Liver (tissue), 9 donors: Measurements from ENCODE around the gene SCOC. TPM values are rescaled to one million over a fixed set of nuclear protein-coding genes. Genes with fewer than 3 reads are reported as not detected.
A peak's percentile ranks its signal among the peaks of the same experiment; 100 is the strongest.

Experiments
- DNase-seq: peaks from one replicate; pipeline ENCODE4 v3.0.0-alpha.2; 2017; ENCODE audit warnings: low spot score
- H3K27ac ChIP-seq, 2 donors: one replicate each; pipeline ENCODE4 v1.7.0; 2013; ENCODE audit warnings: inconsistent platforms in 2 of 2, low read length in 2 of 2, control low read depth in 1 of 2, low read depth in 1 of 2, mild to moderate bottlenecking in 1 of 2
- H3K27me3 ChIP-seq, 4 donors: one replicate each; pipeline versions ENCODE4 v1.6.1 to v1.7.0; 2013; ENCODE audit warnings: low read length in 3 of 4, inconsistent platforms in 1 of 4, mild to moderate bottlenecking in 1 of 4, moderate library complexity in 1 of 4; ENCODE audit not compliant: control insufficient read depth in 4 of 4, insufficient read depth in 4 of 4
- H3K36me3 ChIP-seq, 4 donors: one replicate each; pipeline versions ENCODE4 v1.6.1 to v1.7.0; 2013; ENCODE audit warnings: low read length in 3 of 4, mild to moderate bottlenecking in 3 of 4, low read depth in 1 of 4, moderate library complexity in 1 of 4; ENCODE audit not compliant: control insufficient read depth in 4 of 4, insufficient read depth in 3 of 4
- H3K4me1 ChIP-seq, 4 donors: one replicate each; pipeline versions ENCODE4 v1.6.1 to v1.7.0; 2013; ENCODE audit warnings: low read length in 3 of 4, mild to moderate bottlenecking in 3 of 4, moderate library complexity in 1 of 4; ENCODE audit not compliant: control insufficient read depth in 4 of 4, insufficient read depth in 4 of 4
- H3K4me3 ChIP-seq, 3 donors: one replicate each; pipeline versions ENCODE4 v1.6.1 to v1.7.0; 2013; ENCODE audit warnings: low read length in 3 of 3, control low read depth in 1 of 3, low read depth in 1 of 3, mild to moderate bottlenecking in 1 of 3
- H3K9ac ChIP-seq, 2 donors: one replicate each; pipeline ENCODE4 v1.7.0; 2013; ENCODE audit warnings: low read length in 2 of 2, mild to moderate bottlenecking in 2 of 2, moderate library complexity in 2 of 2, control low read depth in 1 of 2, low read depth in 1 of 2
- H3K9me3 ChIP-seq, 4 donors: one replicate each; pipeline versions ENCODE4 v1.6.1 to v1.7.0; 2013; ENCODE audit warnings: low read length in 3 of 4; ENCODE audit not compliant: control insufficient read depth in 4 of 4
- EGR1 ChIP-seq, 2 donors: IDR thresholded peaks; 2 replicates each; pipeline ENCODE4 v1.6.1; 2016 to 2018; ENCODE audit warnings: antibody characterized with exemption in 2 of 2, low read depth in 2 of 2
- FOXA1 ChIP-seq: IDR thresholded peaks from 2 replicates; pipeline ENCODE4 v1.6.1; 2016; ENCODE audit warnings: antibody characterized with exemption
- FOXA2 ChIP-seq: IDR thresholded peaks from 2 replicates; pipeline ENCODE4 v1.6.1; 2016; ENCODE audit warnings: antibody characterized with exemption
- GABPA ChIP-seq, 2 donors: IDR thresholded peaks in 1 of 2; conservative IDR thresholded peaks in 1 of 2; 2 replicates each; pipeline ENCODE4 v1.6.1; 2016; ENCODE audit warnings: antibody characterized with exemption in 2 of 2, mild to moderate bottlenecking in 1 of 2, moderate library complexity in 1 of 2
- HNF4A ChIP-seq, 2 donors: conservative IDR thresholded peaks; 2 replicates each; pipeline ENCODE4 v1.6.1; 2016; ENCODE audit warnings: antibody characterized with exemption in 2 of 2, mild to moderate bottlenecking in 2 of 2
- HNF4G ChIP-seq: IDR thresholded peaks from 2 replicates; pipeline ENCODE4 v1.6.1; 2016; ENCODE audit warnings: antibody characterized with exemption
- JUND ChIP-seq, 2 donors: IDR thresholded peaks; 2 replicates each; pipeline ENCODE4 v1.6.1; 2016; ENCODE audit warnings: antibody characterized with exemption in 2 of 2
- NR2F2 ChIP-seq: IDR thresholded peaks from 2 replicates; pipeline ENCODE4 v1.6.1; 2016; ENCODE audit warnings: antibody characterized with exemption
- RAD21 ChIP-seq, 2 donors: IDR thresholded peaks; 2 replicates each; pipeline ENCODE4 v1.6.1; 2016; ENCODE audit warnings: antibody characterized with exemption in 2 of 2, mild to moderate bottlenecking in 2 of 2
- RXRA ChIP-seq, 2 donors: IDR thresholded peaks; 2 replicates each; pipeline ENCODE4 v1.6.1; 2017 to 2018; ENCODE audit warnings: antibody characterized with exemption in 2 of 2, mild to moderate bottlenecking in 1 of 2
- SP1 ChIP-seq: IDR thresholded peaks from 2 replicates; pipeline ENCODE4 v1.6.1; 2018; ENCODE audit warnings: antibody characterized with exemption, mild to moderate bottlenecking
- TAF1 ChIP-seq: conservative IDR thresholded peaks from 2 replicates; pipeline ENCODE4 v1.6.1; 2016; ENCODE audit warnings: antibody characterized with exemption, mild to moderate bottlenecking
- YY1 ChIP-seq: IDR thresholded peaks from 2 replicates; pipeline ENCODE4 v1.6.1; 2016; ENCODE audit warnings: antibody characterized with exemption, mild to moderate bottlenecking
- WGBS: extraction: QIAGEN DNeasy Blood & Tissue Kit; methylation state at CpG from one replicate; pipeline ENCODE4 v1.1.7; 2013; 5-methylcytosine and 5-hydroxymethylcytosine counted together
- polyA plus RNA-seq, 2 donors: library from polyadenylated mRNA; stranded (reverse) in 1 of 2; unstranded in 1 of 2; fragments of 200-250 nt in 1 of 2; fragments of >200 nt in 1 of 2; fragmentation: Nextera tagmentation in 1 of 2; extraction: Ambion mirVana in 1 of 2; gene quantifications; one replicate each; pipeline versions ENCODE4 v1.2.1 to v1.2.3, GENCODE V29; 2013 to 2015
- total RNA-seq, 2 donors: library from RNA; depleted of rRNA; stranded (reverse); fragments of >200 nt; gene quantifications; one replicate each; pipeline ENCODE4 v1.2.3, GENCODE V29; 2014
- TF ChIP-seq, protein P1 (sequence below): IDR thresholded peaks from 2 replicates; pipeline ENCODE4 v1.6.1; 2016; ENCODE audit warnings: antibody characterized with exemption
- TF ChIP-seq, protein P2 (sequence below): fragments of 150-350 bp; IDR thresholded peaks from 2 replicates; pipeline ENCODE4 v1.5.1; 2017; ENCODE audit warnings: improper control_type of control experiment, low read depth, low read length; ENCODE audit not compliant: missing input control
- TF ChIP-seq, protein P3 (sequence below): IDR thresholded peaks from 2 replicates; pipeline ENCODE4 v1.6.1; 2016; ENCODE audit warnings: antibody characterized with exemption
- TF ChIP-seq, protein P4 (sequence below): IDR thresholded peaks from 2 replicates; pipeline ENCODE4 v1.6.1; 2016; ENCODE audit warnings: antibody characterized with exemption
- donor health status: healthy.
- donor health status: healthy.
- donor health status: healthy.
- donor health status: healthy.
- donor health status: healthy.

The SCOC gene
- total and polyA plus RNA-seq, 4 donors: 22.4 to 35.0 (median 27.2) TPM

DNA sequence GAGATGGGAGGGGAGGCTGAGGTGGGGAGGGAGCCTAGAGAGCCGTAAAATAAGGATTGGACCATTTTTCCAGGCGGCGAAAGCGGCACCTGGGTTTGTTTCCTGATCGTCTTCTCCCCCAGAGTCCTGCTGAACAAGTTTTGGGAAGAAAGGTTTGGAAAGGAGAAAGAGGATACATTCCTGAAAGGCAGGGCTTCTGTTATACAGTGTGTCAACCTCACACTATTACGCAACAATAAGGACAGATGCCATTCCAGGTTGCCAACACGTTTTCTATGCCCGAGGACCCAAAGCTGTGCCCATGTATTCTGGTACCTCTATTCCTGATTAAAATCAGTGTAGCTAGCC is 658 bp downstream of the SCOC start:
- TF ChIP-seq SP1: peak; percentile 14
- peak in 1 of 2 donors; percentile 13 for TF ChIP-seq RXRA (IDR thresholded peaks at IDR 0.05)
- no peak for TF ChIP-seq RAD21 (IDR thresholded peaks at IDR 0.05)
- no peak for TF ChIP-seq FOXA2
- H3K27me3 ChIP-seq: no peaks in the 10 kb centered on the region
- WGBS: 6% methylated on average over 8 of the region's 8 CpGs
- peak overlapping the region; percentile 21 to 45 for H3K9ac ChIP-seq
- peaks cover 1 to 25% (median 12%) of the 10 kb centered on the region in 4 donors for H3K4me1 ChIP-seq
- no peak for DNase-seq
- H3K4me3 ChIP-seq: peak overlapping the region; percentile 74 to 87 (median 75)
- no peaks in the 10 kb centered on the region for H3K9me3 ChIP-seq
- no peaks in the 10 kb centered on the region for H3K36me3 ChIP-seq
- peak overlapping the region; percentile 75 to 89 for H3K27ac ChIP-seq

DNA sequence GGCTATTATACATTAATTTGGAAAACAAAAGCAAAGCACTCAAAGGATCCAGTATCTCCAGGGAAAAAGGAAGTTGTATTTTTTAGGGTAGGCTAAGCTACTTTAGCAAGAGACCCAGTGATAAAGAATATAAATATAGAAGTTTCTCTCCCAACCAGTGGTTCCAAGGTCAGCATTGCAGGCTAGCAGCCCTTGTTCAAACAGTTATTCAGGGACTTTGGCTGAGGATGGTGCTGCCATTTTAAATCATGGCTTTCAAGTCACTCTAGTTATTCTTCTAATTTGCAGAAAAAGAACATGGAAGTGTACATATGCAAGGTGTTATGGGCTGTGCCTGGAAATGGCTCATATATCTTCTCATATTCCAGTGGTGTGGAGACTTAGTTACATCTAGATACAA is 9.3 kb downstream of the SCOC start:
- Histone ChIP-seq H3K4me1 (no peaks in the 10 kb centered on the region), H3K27me3 (no peaks in the 10 kb centered on the region), H3K9me3 (no peaks in the 10 kb centered on the region), H3K36me3 (peaks cover 0 to 10% (median 3%) of the 10 kb centered on the region in 4 donors), H3K4me3 (no peak overlapping the region), H3K9ac (no peak overlapping the region), H3K27ac (no peak overlapping the region)
- DNase-seq: no peak
- TF ChIP-seq YY1: no peak
- no peak for TF ChIP-seq GABPA (IDR thresholded peaks at IDR 0.05 in 1 of 2, conservative IDR thresholded peaks at IDR 0.05 in 1 of 2)
- no peak for TF ChIP-seq RXRA (IDR thresholded peaks at IDR 0.05)

DNA sequence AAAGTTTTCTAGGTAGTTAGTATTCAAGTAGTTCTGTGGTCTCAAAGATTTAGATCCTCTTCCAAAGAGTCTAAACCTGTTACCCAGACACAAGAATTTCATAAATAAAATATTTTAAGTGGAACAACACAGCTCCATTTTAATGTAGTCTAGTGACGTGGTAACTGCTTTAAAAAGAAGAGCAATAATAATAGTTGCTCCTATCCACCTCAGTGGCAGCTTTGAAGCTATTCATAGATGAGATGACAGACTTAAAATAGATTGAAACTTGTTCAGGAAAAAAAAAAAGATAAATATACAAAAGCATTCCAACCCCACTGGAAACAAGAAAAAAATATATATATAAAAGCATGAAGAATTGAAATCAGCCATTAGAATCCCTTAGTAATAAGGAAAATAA is 14.6 kb downstream of the SCOC start:
- DNase-seq: no peak
- peaks cover 0 to 4% (median under 1%) of the 10 kb centered on the region in 4 donors for H3K36me3 ChIP-seq
- WGBS: 97% methylated on average over 1 of the region's 1 CpG
- no peaks in the 10 kb centered on the region for H3K9me3 ChIP-seq
- H3K9ac ChIP-seq: no peak overlapping the region
- H3K4me1 ChIP-seq: no peaks in the 10 kb centered on the region
- H3K4me3 ChIP-seq: no peak overlapping the region
- TF ChIP-seq HNF4A (conservative IDR thresholded peaks at IDR 0.05): no peak
- no peak for TF ChIP-seq SP1
- TF ChIP-seq, protein P1, sequence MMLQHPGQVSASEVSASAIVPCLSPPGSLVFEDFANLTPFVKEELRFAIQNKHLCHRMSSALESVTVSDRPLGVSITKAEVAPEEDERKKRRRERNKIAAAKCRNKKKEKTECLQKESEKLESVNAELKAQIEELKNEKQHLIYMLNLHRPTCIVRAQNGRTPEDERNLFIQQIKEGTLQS: no peak
- no peak for TF ChIP-seq FOXA2
- TF ChIP-seq, protein P2, sequence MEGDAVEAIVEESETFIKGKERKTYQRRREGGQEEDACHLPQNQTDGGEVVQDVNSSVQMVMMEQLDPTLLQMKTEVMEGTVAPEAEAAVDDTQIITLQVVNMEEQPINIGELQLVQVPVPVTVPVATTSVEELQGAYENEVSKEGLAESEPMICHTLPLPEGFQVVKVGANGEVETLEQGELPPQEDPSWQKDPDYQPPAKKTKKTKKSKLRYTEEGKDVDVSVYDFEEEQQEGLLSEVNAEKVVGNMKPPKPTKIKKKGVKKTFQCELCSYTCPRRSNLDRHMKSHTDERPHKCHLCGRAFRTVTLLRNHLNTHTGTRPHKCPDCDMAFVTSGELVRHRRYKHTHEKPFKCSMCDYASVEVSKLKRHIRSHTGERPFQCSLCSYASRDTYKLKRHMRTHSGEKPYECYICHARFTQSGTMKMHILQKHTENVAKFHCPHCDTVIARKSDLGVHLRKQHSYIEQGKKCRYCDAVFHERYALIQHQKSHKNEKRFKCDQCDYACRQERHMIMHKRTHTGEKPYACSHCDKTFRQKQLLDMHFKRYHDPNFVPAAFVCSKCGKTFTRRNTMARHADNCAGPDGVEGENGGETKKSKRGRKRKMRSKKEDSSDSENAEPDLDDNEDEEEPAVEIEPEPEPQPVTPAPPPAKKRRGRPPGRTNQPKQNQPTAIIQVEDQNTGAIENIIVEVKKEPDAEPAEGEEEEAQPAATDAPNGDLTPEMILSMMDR: no peak
- TF ChIP-seq TAF1: no peak
- TF ChIP-seq EGR1 (IDR thresholded peaks at IDR 0.05; ENCODE audit: low read depth in 2 of 2): no peak
- H3K27ac ChIP-seq: no peak overlapping the region
- H3K27me3 ChIP-seq: no peaks in the 10 kb centered on the region

DNA sequence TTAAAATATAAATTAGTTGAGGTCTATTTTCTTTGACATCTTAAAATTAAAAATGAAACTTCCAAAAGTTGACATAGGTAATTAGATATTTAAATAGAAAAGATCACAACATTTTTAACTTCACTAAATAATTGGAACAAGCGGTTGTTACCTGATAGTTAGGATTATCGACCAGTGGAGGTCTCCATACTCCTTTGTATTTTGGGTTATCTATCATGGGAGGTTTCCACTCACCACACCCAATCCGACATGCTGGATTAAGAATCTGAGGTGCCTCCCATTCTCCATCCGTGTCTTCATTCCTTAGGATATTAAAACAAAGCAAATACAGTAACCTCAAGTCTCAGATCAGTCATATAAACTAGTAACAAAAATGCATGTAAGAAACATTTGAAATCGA is 22.2 kb downstream of the SCOC start:
- H3K4me3 ChIP-seq: no peak overlapping the region
- no peak overlapping the region for H3K27ac ChIP-seq
- no peak for TF ChIP-seq JUND (IDR thresholded peaks at IDR 0.05)
- no peak for TF ChIP-seq HNF4G
- TF ChIP-seq YY1: no peak
- TF ChIP-seq, protein P3, sequence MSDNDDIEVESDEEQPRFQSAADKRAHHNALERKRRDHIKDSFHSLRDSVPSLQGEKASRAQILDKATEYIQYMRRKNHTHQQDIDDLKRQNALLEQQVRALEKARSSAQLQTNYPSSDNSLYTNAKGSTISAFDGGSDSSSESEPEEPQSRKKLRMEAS: no peak
- no peak for TF ChIP-seq EGR1 (IDR thresholded peaks at IDR 0.05; ENCODE audit: low read depth in 2 of 2)
- no peak for TF ChIP-seq RXRA (IDR thresholded peaks at IDR 0.05)
- no peak for TF ChIP-seq NR2F2
- TF ChIP-seq, protein P2: no peak
- no peak for TF ChIP-seq FOXA1
- TF ChIP-seq SP1: no peak
- TF ChIP-seq RAD21 (IDR thresholded peaks at IDR 0.05): no peak
- TF ChIP-seq, protein P4, sequence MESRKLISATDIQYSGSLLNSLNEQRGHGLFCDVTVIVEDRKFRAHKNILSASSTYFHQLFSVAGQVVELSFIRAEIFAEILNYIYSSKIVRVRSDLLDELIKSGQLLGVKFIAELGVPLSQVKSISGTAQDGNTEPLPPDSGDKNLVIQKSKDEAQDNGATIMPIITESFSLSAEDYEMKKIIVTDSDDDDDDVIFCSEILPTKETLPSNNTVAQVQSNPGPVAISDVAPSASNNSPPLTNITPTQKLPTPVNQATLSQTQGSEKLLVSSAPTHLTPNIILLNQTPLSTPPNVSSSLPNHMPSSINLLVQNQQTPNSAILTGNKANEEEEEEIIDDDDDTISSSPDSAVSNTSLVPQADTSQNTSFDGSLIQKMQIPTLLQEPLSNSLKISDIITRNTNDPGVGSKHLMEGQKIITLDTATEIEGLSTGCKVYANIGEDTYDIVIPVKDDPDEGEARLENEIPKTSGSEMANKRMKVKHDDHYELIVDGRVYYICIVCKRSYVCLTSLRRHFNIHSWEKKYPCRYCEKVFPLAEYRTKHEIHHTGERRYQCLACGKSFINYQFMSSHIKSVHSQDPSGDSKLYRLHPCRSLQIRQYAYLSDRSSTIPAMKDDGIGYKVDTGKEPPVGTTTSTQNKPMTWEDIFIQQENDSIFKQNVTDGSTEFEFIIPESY: no peak
- no peaks in the 10 kb centered on the region for H3K36me3 ChIP-seq
- H3K4me1 ChIP-seq: no peaks in the 10 kb centered on the region
- H3K27me3 ChIP-seq: no peaks in the 10 kb centered on the region
- no peaks in the 10 kb centered on the region for H3K9me3 ChIP-seq
- 81% methylated on average over 5 of the region's 5 CpGs for WGBS
- no peak for DNase-seq
- no peak overlapping the region for H3K9ac ChIP-seq
